ENCODE results near the gene AUTS2. TPM values are rescaled to one million over a fixed set of nuclear protein-coding genes. Genes with fewer than 3 reads are reported as not detected.

The AUTS2 gene
- total and polyA plus RNA-seq, 4 donors, result 4.9 to 24.4 (median 7.0) TPM

- Histone ChIP-seq H3K27ac (ENCODE audit: low read depth in 1 of 2, low read length in 2 of 2) (no peak overlapping the region), H3K27me3 (ENCODE audit: control insufficient read depth in 4 of 4, insufficient read depth in 4 of 4, low read length in 3 of 4) (no peaks in the 10 kb centered on the region), H3K9ac (ENCODE audit: low read depth in 1 of 2, low read length in 2 of 2) (no peak overlapping the region), H3K4me3 (ENCODE audit: low read depth in 1 of 3, low read length in 3 of 3) (no peak overlapping the region), H3K4me1 (ENCODE audit: control insufficient read depth in 4 of 4, insufficient read depth in 4 of 4, low read length in 3 of 4) (peaks cover 2 to 15% (median 5%) of the 10 kb centered on the region in 4 donors), H3K36me3 (ENCODE audit: control insufficient read depth in 4 of 4, insufficient read depth in 3 of 4, low read depth in 1 of 4, low read length in 3 of 4) (no peaks in the 10 kb centered on the region), H3K9me3 (ENCODE audit: control insufficient read depth in 4 of 4, low read length in 3 of 4) (peaks cover 0 to 2% (median 0%) of the 10 kb centered on the region in 4 donors)
- TF ChIP-seq SP1 (IDR thresholded peaks at IDR 0.05) (no peak), FOXA2 (IDR thresholded peaks at IDR 0.05) (no peak), EGR1 (IDR thresholded peaks at IDR 0.05; ENCODE audit: low read depth in 2 of 2) (no peak), GABPA (IDR thresholded peaks at IDR 0.05 in 1 of 2, conservative IDR thresholded peaks at IDR 0.05 in 1 of 2) (no peak), NR2F2 (IDR thresholded peaks at IDR 0.05) (no peak), HNF4A (conservative IDR thresholded peaks at IDR 0.05) (no peak), YY1 (IDR thresholded peaks at IDR 0.05) (no peak), TAF1 (conservative IDR thresholded peaks at IDR 0.05) (no peak), FOXA1 (IDR thresholded peaks at IDR 0.05) (no peak), RXRA (IDR thresholded peaks at IDR 0.05) (no peak), HNF4G (IDR thresholded peaks at IDR 0.05) (no peak), RAD21 (IDR thresholded peaks at IDR 0.05) (no peak), MAX (IDR thresholded peaks at IDR 0.05) (no peak), JUND (IDR thresholded peaks at IDR 0.05) (no peak)
- TF ChIP-seq, protein P1, sequence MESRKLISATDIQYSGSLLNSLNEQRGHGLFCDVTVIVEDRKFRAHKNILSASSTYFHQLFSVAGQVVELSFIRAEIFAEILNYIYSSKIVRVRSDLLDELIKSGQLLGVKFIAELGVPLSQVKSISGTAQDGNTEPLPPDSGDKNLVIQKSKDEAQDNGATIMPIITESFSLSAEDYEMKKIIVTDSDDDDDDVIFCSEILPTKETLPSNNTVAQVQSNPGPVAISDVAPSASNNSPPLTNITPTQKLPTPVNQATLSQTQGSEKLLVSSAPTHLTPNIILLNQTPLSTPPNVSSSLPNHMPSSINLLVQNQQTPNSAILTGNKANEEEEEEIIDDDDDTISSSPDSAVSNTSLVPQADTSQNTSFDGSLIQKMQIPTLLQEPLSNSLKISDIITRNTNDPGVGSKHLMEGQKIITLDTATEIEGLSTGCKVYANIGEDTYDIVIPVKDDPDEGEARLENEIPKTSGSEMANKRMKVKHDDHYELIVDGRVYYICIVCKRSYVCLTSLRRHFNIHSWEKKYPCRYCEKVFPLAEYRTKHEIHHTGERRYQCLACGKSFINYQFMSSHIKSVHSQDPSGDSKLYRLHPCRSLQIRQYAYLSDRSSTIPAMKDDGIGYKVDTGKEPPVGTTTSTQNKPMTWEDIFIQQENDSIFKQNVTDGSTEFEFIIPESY (IDR thresholded peaks at IDR 0.05), result no peak
- TF ChIP-seq, protein P2, sequence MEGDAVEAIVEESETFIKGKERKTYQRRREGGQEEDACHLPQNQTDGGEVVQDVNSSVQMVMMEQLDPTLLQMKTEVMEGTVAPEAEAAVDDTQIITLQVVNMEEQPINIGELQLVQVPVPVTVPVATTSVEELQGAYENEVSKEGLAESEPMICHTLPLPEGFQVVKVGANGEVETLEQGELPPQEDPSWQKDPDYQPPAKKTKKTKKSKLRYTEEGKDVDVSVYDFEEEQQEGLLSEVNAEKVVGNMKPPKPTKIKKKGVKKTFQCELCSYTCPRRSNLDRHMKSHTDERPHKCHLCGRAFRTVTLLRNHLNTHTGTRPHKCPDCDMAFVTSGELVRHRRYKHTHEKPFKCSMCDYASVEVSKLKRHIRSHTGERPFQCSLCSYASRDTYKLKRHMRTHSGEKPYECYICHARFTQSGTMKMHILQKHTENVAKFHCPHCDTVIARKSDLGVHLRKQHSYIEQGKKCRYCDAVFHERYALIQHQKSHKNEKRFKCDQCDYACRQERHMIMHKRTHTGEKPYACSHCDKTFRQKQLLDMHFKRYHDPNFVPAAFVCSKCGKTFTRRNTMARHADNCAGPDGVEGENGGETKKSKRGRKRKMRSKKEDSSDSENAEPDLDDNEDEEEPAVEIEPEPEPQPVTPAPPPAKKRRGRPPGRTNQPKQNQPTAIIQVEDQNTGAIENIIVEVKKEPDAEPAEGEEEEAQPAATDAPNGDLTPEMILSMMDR (IDR thresholded peaks at IDR 0.05; ENCODE audit: low read depth, low read length, missing input control), result no peak
- TF ChIP-seq, protein P3, sequence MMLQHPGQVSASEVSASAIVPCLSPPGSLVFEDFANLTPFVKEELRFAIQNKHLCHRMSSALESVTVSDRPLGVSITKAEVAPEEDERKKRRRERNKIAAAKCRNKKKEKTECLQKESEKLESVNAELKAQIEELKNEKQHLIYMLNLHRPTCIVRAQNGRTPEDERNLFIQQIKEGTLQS (IDR thresholded peaks at IDR 0.05), result no peak
- TF ChIP-seq, protein P4, sequence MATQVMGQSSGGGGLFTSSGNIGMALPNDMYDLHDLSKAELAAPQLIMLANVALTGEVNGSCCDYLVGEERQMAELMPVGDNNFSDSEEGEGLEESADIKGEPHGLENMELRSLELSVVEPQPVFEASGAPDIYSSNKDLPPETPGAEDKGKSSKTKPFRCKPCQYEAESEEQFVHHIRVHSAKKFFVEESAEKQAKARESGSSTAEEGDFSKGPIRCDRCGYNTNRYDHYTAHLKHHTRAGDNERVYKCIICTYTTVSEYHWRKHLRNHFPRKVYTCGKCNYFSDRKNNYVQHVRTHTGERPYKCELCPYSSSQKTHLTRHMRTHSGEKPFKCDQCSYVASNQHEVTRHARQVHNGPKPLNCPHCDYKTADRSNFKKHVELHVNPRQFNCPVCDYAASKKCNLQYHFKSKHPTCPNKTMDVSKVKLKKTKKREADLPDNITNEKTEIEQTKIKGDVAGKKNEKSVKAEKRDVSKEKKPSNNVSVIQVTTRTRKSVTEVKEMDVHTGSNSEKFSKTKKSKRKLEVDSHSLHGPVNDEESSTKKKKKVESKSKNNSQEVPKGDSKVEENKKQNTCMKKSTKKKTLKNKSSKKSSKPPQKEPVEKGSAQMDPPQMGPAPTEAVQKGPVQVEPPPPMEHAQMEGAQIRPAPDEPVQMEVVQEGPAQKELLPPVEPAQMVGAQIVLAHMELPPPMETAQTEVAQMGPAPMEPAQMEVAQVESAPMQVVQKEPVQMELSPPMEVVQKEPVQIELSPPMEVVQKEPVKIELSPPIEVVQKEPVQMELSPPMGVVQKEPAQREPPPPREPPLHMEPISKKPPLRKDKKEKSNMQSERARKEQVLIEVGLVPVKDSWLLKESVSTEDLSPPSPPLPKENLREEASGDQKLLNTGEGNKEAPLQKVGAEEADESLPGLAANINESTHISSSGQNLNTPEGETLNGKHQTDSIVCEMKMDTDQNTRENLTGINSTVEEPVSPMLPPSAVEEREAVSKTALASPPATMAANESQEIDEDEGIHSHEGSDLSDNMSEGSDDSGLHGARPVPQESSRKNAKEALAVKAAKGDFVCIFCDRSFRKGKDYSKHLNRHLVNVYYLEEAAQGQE (IDR thresholded peaks at IDR 0.05), result no peak
- WGBS, result 86% methylated on average over 7 of the region's 7 CpGs
- no peak for DNase-seq (ENCODE audit: low spot score)
Measured at GRCh38 chr7:70730451-70731110, 1132.3 kb downstream of the AUTS2 start.
